Medulla oblongata (tissue), 1 donor: Measurements from ENCODE around the gene ZNF200.
"Not testable (repeated sequence)": the region's sequence is repeated elsewhere in the genome, so short reads cannot be mapped to it uniquely, and the experiment has no call there.

ENCODE experiments used
- DNase-seq: peaks from one replicate; pipeline ENCODE4 v3.0.0-alpha.2; 2015; ENCODE audit errors: extremely low spot score

ZNF200 gene

GRCh38 chr16:3254309-3254708, 19.4 kb upstream of the ZNF200 start:
- DNase-seq: no peak

DNA sequence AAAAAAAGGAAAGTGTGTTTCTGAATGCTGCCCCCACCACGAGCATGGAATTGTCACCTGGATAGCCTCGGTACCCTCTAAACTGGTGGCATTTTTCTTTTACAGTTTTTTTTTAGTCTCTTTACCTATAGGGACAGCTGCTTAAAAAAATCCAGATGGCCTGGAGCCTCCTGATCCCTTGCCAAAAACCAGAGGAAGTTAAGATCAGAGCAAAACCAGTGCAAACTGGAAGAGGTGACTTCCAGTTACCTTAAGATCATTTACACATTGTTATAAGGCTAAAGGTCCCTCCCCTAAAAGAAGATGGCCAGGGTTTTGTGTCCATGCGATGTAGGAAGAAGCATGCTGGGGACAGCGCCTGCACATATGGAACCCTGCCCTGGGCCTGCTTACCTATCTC, 18.0 kb upstream of the ZNF200 start:
- DNase-seq: no peak

- DNase-seq: no peak
Observed at GRCh38 chr16:3249451-3249850, 14.5 kb upstream of the ZNF200 start.

- no peak for DNase-seq
Observed at GRCh38 chr16:3249020-3249419, 14.1 kb upstream of the ZNF200 start.

DNA sequence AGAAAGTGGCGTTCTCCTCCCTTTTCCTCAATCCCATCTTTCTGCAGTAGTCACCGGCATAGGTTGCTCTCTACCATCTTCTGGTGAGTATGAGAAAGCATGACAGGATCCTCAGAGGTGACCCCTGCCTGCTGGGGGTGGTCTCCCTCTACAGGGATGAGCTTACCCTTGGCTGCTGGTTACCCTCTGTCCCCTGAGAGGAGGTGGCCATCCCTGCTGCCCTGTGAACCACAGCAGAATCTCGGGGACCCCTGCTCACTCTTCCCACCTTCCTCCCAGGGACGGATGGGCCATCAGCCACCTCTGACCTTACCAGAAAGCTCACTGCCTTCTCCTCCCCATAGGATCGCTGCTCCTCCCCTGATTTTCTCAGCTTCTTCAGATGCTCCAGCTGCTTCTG, 13.6 kb upstream of the ZNF200 start:
- no peak for DNase-seq

GRCh38 chr16:3246876-3247275, 11.9 kb upstream of the ZNF200 start:
- DNase-seq: no peak

GRCh38 chr16:3246002-3246401, 11.0 kb upstream of the ZNF200 start:
- DNase-seq: no peak

DNA sequence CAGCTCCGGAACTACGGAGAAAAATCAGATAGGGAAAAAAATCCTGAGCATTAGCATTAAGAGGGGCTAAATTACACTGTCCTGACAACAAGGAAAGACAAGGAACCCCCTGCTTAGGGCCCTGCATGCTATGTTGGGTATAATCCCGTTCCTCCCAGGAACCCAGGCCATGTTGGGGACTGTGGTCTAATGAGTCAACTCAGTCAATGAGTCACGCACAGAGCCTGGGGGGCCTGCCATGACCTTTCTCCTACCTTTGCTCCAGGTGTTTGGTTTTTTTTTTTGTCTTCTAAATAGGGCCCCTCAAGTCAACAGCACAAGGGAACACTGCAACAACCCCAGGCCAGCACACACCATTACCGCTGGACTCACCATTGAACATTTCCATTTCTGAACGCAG, 8.9 kb upstream of the ZNF200 start:
- DNase-seq: no peak

DNA sequence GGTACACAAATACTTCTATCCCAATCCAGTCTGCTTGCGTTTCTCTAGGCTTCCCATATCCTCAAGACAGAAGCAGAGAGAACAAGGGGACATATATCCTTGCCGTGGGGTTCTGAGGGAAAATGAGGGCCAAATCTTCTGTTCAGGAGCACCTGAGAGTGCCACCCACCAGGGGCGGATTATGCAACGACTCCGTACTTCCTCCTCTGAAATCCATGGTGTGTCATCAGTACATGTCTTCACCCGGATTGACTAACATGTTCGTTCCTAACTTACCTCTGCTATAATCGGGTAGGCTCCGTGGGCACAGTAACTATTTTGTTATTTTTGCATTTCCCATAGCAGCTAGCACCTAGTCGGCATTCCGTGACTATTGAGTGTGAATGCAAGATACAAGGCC, 7.8 kb upstream of the ZNF200 start:
- no peak for DNase-seq

DNA sequence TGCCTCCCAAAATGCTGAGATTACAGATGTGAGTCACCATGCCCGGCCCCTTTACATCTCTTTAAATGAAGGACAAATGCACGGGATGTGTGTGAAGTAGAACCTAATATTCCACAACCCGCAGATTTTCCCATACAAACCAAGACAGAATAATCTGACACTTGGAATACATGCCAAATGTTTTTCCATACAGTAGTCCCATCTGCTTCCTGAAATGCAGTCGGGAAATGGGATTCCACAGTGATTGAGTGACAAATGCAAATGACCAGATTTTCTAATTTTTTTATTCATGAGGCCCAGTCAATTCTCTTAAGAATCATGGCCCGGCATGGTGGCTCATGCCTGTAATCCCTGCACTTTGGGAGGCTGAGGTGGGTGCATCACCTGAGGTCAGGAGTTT, 6.8 kb upstream of the ZNF200 start:
- no peak for DNase-seq

- no peak for DNase-seq
Observed at GRCh38 chr16:3235856-3236669, 1.1 kb upstream of the ZNF200 start.

- no peak for DNase-seq
Observed at GRCh38 chr16:3234543-3234856, 458 bp downstream of the ZNF200 start.

GRCh38 chr16:3223913-3224515, 10.9 kb downstream of the ZNF200 start:
- no peak for DNase-seq

GRCh38 chr16:3220839-3221238, 14.1 kb downstream of the ZNF200 start:
- DNase-seq: no peak

DNA sequence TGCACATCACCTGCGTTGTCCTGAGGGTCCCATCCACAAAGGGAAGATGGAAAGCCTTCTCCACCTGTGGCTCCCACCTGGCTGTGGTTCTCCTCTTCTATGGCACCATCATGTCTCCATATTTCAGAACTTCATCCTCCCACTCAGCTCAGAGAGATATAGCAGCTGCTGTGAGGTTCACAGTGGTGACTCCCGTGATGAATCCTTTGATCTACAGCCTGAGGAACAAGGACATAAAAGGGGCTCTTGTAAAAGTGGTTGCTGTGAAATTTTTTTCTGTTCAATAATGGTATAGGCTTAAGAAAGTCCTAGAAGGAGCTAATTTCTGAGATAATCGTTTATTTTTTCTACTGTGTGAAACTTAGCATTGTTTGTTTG, 18.7 kb downstream of the ZNF200 start:
- no peak for DNase-seq

GRCh38 chr16:3215601-3216262, 19.2 kb downstream of the ZNF200 start:
- no peak for DNase-seq

DNA sequence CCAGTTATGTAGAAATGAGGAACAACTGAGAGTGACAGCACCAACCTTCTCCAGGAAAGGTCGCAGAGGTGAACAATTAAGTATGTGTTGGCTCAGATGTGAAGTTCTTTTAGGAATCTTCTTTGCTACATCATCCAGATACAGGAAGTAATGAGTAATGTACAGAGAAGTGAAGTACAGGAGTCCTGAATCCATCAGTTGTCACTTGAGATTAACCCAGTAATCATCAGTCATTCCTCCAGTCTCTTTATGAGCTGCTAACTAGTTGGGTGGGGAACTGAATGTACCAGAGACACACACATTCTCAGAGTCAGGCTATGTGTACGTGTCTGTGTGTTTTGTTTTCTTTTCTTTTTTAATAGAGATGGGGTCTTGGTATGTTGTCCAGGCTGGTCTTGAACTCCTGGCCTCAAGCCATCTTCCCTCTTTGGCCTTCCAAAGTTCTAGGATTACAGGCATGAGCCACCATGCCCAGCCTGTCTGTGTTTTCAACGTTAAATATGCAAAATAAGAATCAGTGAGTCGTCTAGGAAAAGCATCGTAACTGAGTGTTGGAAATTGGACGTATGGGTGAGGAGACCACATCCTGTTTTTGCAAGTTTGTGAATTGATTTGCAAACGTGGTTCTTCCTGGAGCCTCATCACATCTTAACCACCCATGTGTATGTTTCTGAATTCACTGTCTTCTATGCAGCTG, 19.9 kb downstream of the ZNF200 start:
- DNase-seq: no peak

DNA sequence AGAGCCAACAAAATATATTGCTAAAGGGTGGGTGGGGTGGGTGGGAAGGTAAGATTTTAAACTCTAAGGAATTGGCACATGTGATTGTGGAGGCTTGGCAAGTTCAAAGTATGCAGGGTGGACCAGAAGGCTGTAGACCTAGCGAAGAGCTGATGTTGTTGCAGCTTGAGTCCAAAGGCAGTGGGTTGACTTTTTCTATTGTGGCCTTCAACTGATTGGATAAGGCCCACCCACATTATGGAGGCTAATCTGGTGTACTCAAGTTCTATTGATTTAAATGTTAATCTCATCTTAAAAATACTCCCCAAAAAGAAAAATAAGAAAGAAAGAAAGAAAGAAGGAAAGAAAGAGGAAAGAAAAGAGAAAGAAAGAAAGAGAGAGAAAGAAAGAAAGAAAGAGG, 22.4 kb downstream of the ZNF200 start:
- no peak for DNase-seq

- no peak for DNase-seq
Observed at GRCh38 chr16:3212006-3212405, 23.0 kb downstream of the ZNF200 start.

- no peak for DNase-seq
Observed at GRCh38 chr16:3207086-3207953, 27.6 kb downstream of the ZNF200 start.

DNA sequence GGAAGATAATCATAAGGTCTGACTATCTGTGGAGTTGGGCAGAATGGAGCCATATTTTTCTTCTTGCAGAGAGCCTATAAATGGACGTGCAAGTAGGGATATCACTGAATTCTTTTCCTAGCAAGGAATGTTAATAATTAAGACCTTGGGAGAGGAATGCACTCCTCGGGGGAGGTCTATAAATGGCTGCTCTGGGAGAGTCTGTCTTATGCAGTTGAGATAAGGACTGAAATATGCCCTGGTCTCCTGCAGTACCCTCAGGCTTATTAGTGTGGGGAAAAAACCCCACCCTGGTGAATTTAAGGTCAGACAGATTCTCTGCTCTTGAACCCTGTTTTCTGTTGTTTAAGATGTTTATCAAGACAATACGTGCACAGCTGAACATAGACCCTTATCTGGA, 29.0 kb downstream of the ZNF200 start:
- DNase-seq: not testable (repeated sequence)
